B cell (primary cell): Measurements from ENCODE around the gene AGAP6. TPM values are rescaled to one million over a fixed set of nuclear protein-coding genes. Genes with fewer than 3 reads are reported as not detected.
"Not testable (repeated sequence)": the region's sequence is repeated elsewhere in the genome, so short reads cannot be mapped to it uniquely, and the experiment has no call there.

Experiments used
- ATAC-seq: fragments of 200-7000 bp; cut with Tn5 transposase; one replicate; pipeline ENCODE4 v1.10.0; 2021; ENCODE audit warnings: low read depth, mild to moderate bottlenecking, moderate number of reproducible peaks, moderate library complexity
- CTCF ChIA-PET: fragments of 350-600 bp; sonication (Branson Sonifier 250); formaldehyde crosslinking; loops from one replicate; lab custom pipeline; 2021; ENCODE audit warnings: antibody characterized with exemption, inconsistent platforms; lab: Charles Lee
- POLR2A ChIA-PET: fragments of 350-600 bp; sonication (Branson Sonifier 250); formaldehyde crosslinking; loops from one replicate; lab custom pipeline; 2021; ENCODE audit warnings: antibody characterized with exemption; lab: Charles Lee
- DNase-seq: peaks from one replicate; pipeline ENCODE4 v3.0.0; 2013
- H2AFZ ChIP-seq: 2 replicates; pipeline ENCODE4 v1.6.1; 2012; ENCODE audit warnings: mild to moderate bottlenecking, low read depth, low read length; ENCODE audit not compliant: insufficient read depth, poor library complexity, severe bottlenecking
- H3K27ac ChIP-seq, 2 donors: 1 replicate in 1 of 2; 2 replicates in 1 of 2; pipeline ENCODE4 v1.5.1; 2012 to 2013; ENCODE audit warnings: low read length in 2 of 2, mild to moderate bottlenecking in 2 of 2, moderate library complexity in 1 of 2
- H3K27me3 ChIP-seq, 4 experiments: fragments of 200-600 bp in 1 of 4; sonication (generic) in 1 of 4; replicated peaks in 1 of 4; 1 replicate in 2 of 4; 2 replicates in 2 of 4; pipeline versions ENCODE4 v1.6.1 to v1.7.0; 2013 to 2016; ENCODE audit warnings: low read length in 3 of 4, mild to moderate bottlenecking in 2 of 4, mixed read lengths in 1 of 4, moderate library complexity in 1 of 4; ENCODE audit not compliant: insufficient read depth in 4 of 4, control insufficient read depth in 3 of 4; ENCODE audit errors: control extremely low read depth in 1 of 4
- H3K36me3 ChIP-seq, 2 experiments: replicated peaks in 1 of 2; 1 replicate in 1 of 2; 2 replicates in 1 of 2; pipeline versions ENCODE4 v1.6.1 to v1.7.1; 2013; ENCODE audit warnings: low read length in 1 of 2; ENCODE audit not compliant: insufficient read depth in 2 of 2, control insufficient read depth in 1 of 2; ENCODE audit errors: control extremely low read depth in 1 of 2, extremely low read depth in 1 of 2
- H3K4me1 ChIP-seq, 2 donors: fragments of 200-600 bp in 1 of 2; sonication (generic) in 1 of 2; 1 replicate in 1 of 2; 2 replicates in 1 of 2; pipeline versions ENCODE4 v1.5.1 to v1.6.1; 2013 to 2017; ENCODE audit warnings: low read length in 2 of 2; ENCODE audit not compliant: control insufficient read depth in 2 of 2, insufficient read depth in 2 of 2
- H3K4me2 ChIP-seq: replicated peaks from 2 replicates; pipeline ENCODE3; 2012; ENCODE audit warnings: mild to moderate bottlenecking, low read depth, low read length; ENCODE audit not compliant: poor library complexity, severe bottlenecking
- H3K4me3 ChIP-seq, 5 experiments: fragments of 200-600 bp in 1 of 5; sonication (generic) in 1 of 5; 1 replicate in 3 of 5; 2 replicates in 2 of 5; pipeline versions ENCODE4 v1.5.1 to v1.7.0; 2011 to 2016; ENCODE audit warnings: low read length in 4 of 5, mild to moderate bottlenecking in 4 of 5, low read depth in 2 of 5, control low read depth in 1 of 5, moderate library complexity in 1 of 5; ENCODE audit not compliant: insufficient read depth in 1 of 5; ENCODE audit errors: control extremely low read depth in 1 of 5, extremely low read depth in 1 of 5
- H3K79me2 ChIP-seq: fragments of 200-600 bp; sonication (generic); one replicate; pipeline ENCODE4 v1.6.0; 2016; ENCODE audit warnings: low read length; ENCODE audit not compliant: control insufficient read depth, insufficient read depth
- H3K9ac ChIP-seq: fragments of 200-600 bp; sonication (generic); 2 replicates; pipeline ENCODE4 v1.6.1; 2017; ENCODE audit warnings: mild to moderate bottlenecking, low read length, moderate library complexity
- H3K9me3 ChIP-seq, 3 donors: one replicate each; pipeline versions ENCODE4 v1.6.1 to v1.7.1; 2013; ENCODE audit warnings: low read length in 2 of 3; ENCODE audit not compliant: control insufficient read depth in 2 of 3, insufficient read depth in 1 of 3; ENCODE audit errors: control extremely low read depth in 1 of 3
- H4K20me1 ChIP-seq: 2 replicates; pipeline ENCODE4 v1.6.0; 2012; ENCODE audit warnings: mild to moderate bottlenecking, low read length; ENCODE audit not compliant: insufficient read depth, control insufficient read depth, poor library complexity, severe bottlenecking
- H3K27ac Mint-ChIP-seq: one replicate; pipeline ENCODE4 v1.8.0; 2021; ENCODE audit warnings: mixed read lengths
- H3K27me3 Mint-ChIP-seq: one replicate; pipeline ENCODE4 v1.8.0; 2021; ENCODE audit warnings: mixed read lengths
- H3K4me1 Mint-ChIP-seq: one replicate; pipeline ENCODE4 v1.8.0; 2021; ENCODE audit warnings: mixed read lengths
- H3K4me3 Mint-ChIP-seq: one replicate; pipeline ENCODE4 v1.8.0; 2021; ENCODE audit warnings: mixed read lengths
- H3K9me3 Mint-ChIP-seq: one replicate; pipeline ENCODE4 v1.8.0; 2022; ENCODE audit warnings: mixed read lengths; ENCODE audit not compliant: insufficient read depth
- WGBS: methylation state at CpG from one replicate; pipeline ENCODE4 v1.1.5; 2013; ENCODE audit warnings: missing lambda C conversion rate; ENCODE audit not compliant: insufficient coverage; 5-methylcytosine and 5-hydroxymethylcytosine counted together
- intact Hi-C: fragments of 100-400 bp; cut with micrococcal nuclease; formaldehyde crosslinking; loops from one replicate; pipeline ENCODE4 v1.10.0; 2022
- polyA plus RNA-seq: library from polyadenylated mRNA; depleted of rRNA; stranded (reverse); fragments of >200 nt; gene quantifications from 2 replicates; pipeline ENCODE4 v1.2.3, GENCODE V29; 2012
- total RNA-seq, 2 donors: library from RNA; stranded (reverse); fragments of 120-200 nt in 1 of 2; gene quantifications; 1 replicate in 1 of 2; 2 replicates in 1 of 2; pipeline versions ENCODE4 v1.2.3 to v1.2.4, GENCODE V29; 2013 to 2022

Gene AGAP6
- total and polyA plus RNA-seq, 2 donors (not counting 1 experiment from before 2014, with no cell fraction given) = 26.3 to 41.0 TPM

DNA sequence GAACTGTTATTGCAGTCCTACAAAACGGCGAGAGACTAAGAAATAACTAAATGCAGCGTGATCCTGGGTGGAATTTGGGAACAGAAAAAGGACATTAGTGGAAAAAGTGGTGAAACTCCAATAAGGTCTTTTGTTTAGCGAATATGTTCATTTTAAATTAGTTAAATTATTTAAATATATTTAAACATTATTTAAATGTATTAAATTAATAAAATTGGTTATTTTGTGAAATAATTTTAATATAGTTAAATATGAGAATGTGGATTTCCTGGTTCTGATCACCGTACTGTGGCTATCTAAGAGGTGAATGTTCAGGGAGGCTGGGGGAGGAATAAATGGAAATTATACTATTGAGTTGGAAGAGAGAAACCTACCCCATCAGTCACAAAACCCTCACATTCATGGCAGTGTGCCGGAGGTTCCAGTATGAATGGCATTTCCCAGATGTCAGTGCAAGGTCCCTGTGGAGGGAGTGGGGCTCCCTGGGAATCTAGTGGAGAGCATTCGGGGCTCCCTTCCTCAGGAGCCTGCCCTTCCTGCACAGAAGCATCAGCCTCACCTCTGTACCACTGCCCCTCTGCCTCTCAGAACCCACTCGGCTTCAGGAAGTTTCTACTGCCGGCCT lies 27.5 kb downstream of the AGAP6 start:
- H3K36me3 ChIP-seq, H3K9me3 ChIP-seq, H3K4me1 ChIP-seq, H3K4me2 ChIP-seq, DNase-seq, H3K27me3 ChIP-seq, H3K27ac Mint-ChIP-seq, CTCF ChIA-PET, H3K9me3 Mint-ChIP-seq, ATAC-seq, H3K4me3 Mint-ChIP-seq, H3K9ac ChIP-seq, POLR2A ChIA-PET, H3K27me3 Mint-ChIP-seq, H3K27ac ChIP-seq, H4K20me1 ChIP-seq, H2AFZ ChIP-seq, H3K79me2 ChIP-seq, H3K4me3 ChIP-seq, H3K4me1 Mint-ChIP-seq, intact Hi-C loops: not testable (repeated sequence)
- 63% methylated on average over 2 of the region's 9 CpGs for WGBS

DNA sequence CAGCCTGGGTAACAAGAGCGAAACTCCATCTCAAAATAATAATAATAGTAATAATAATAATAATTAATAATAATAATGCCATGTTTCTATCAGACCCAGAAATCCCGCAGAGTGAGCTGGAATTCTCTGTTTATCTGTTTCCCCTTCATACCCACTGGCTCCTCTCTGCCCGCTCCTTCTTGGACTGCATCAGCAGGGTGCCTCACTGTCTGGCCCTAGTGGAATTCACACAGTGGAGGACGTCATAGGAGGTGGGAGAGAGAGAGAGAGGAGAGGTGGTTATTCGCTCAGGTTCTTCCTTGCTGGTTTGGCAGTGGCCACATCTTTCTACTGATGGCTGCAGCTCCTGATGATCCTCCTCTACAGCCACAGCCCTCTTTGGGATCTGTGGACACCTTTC lies 28.7 kb downstream of the AGAP6 start:
- H3K79me2 ChIP-seq, H3K4me1 Mint-ChIP-seq, H3K27me3 ChIP-seq, H4K20me1 ChIP-seq, H3K9me3 ChIP-seq, DNase-seq, H3K27ac Mint-ChIP-seq, H3K36me3 ChIP-seq, H3K4me3 Mint-ChIP-seq, ATAC-seq, H3K4me1 ChIP-seq, intact Hi-C loops, H2AFZ ChIP-seq, POLR2A ChIA-PET, H3K4me2 ChIP-seq, H3K27ac ChIP-seq, H3K4me3 ChIP-seq, H3K9ac ChIP-seq, H3K27me3 Mint-ChIP-seq, CTCF ChIA-PET, H3K9me3 Mint-ChIP-seq: not testable (repeated sequence)
- no CpG with 5 or more reads among the region's 5 CpGs for WGBS

DNA sequence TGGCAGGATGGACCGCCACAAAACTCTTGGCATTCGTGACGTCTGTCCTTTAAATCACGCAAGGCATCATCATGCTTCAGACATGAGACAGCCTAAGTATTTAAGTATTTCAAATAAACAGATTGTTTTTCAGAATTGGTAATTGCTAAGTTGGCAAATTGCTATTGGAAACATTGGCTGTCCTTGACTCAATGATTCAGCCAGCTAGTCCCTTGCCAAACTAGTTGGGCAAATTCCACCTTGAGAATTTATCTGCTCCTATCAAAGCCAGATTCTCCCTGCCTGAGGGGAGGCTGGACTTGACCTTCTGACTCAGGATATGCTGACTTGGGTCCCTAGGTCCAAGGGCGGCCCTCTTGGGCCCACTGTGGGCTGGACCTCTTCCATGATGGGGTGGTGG lies 29.4 kb downstream of the AGAP6 start:
- H3K9me3 Mint-ChIP-seq, H3K4me1 Mint-ChIP-seq, H3K9me3 ChIP-seq, H3K27me3 ChIP-seq, H3K4me3 ChIP-seq, H3K79me2 ChIP-seq, H4K20me1 ChIP-seq, POLR2A ChIA-PET, DNase-seq, intact Hi-C loops, ATAC-seq, H3K27ac ChIP-seq, H2AFZ ChIP-seq, CTCF ChIA-PET, H3K36me3 ChIP-seq, H3K9ac ChIP-seq, H3K4me1 ChIP-seq, H3K4me3 Mint-ChIP-seq, H3K27ac Mint-ChIP-seq, H3K27me3 Mint-ChIP-seq, H3K4me2 ChIP-seq: not testable (repeated sequence)
- whole genome bisulfite sequencing = 100% methylated on average over 1 of the region's 5 CpGs

DNA sequence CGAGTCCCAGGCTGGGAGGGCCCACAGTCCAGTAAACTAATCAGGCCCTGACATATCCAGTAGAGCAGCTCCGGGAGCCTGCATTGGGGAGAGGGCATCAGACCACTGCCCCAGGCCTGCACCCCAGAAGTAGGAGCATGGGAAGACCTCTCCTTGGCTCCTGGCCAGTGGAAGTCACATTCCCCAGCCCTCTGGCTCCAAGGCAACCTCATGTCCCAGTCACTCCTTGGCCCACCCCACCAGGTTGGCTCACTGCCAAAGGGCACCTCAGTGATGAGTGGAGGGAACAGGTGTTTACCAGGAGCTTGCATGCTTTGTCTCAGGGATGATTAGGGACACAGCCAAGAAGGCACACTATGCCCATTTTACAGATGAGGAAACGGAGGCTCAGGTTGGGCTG lies 31.1 kb downstream of the AGAP6 start:
- H3K27me3 ChIP-seq, H3K9me3 ChIP-seq, H2AFZ ChIP-seq, H3K27ac Mint-ChIP-seq, H3K4me1 ChIP-seq, H3K9ac ChIP-seq, H3K4me2 ChIP-seq, H3K36me3 ChIP-seq, H3K27me3 Mint-ChIP-seq, ATAC-seq, H3K4me1 Mint-ChIP-seq, POLR2A ChIA-PET, H3K27ac ChIP-seq, DNase-seq, H3K4me3 ChIP-seq, H3K9me3 Mint-ChIP-seq, H3K4me3 Mint-ChIP-seq, intact Hi-C loops, H4K20me1 ChIP-seq, CTCF ChIA-PET, H3K79me2 ChIP-seq: not testable (repeated sequence)
- WGBS = 87% methylated on average over 3 of the region's 3 CpGs
